ENCODE data around the gene STKLD1. TPM values are rescaled to one million over a fixed set of nuclear protein-coding genes. Genes with fewer than 3 reads are reported as not detected.

Gene STKLD1
- total and polyA plus RNA-seq, 2 donors (not counting 1 experiment from before 2014, with no cell fraction given) = 0.18 to 1.1 TPM

GRCh38 chr9:133439337-133439736 lies 63.2 kb downstream of the STKLD1 start:
- Histone ChIP-seq H3K79me2 (ENCODE audit: control insufficient read depth, insufficient read depth, low read length) (no peaks in the 10 kb centered on the region), H3K4me2 (replicated peaks; ENCODE audit: low read depth, low read length, poor library complexity, severe bottlenecking) (no peak overlapping the region), H2AFZ (ENCODE audit: insufficient read depth, low read depth, low read length, poor library complexity, severe bottlenecking) (no peak overlapping the region), H3K27ac (ENCODE audit: low read length in 2 of 2) (peak overlapping the region in 1 of 2 donors; percentile 93), H4K20me1 (ENCODE audit: control insufficient read depth, insufficient read depth, low read length, poor library complexity, severe bottlenecking) (no peaks in the 10 kb centered on the region), H3K27me3 (replicated peaks in 1 of 4; ENCODE audit: control extremely low read depth in 1 of 4, control insufficient read depth in 3 of 4, insufficient read depth in 4 of 4, low read length in 3 of 4) (peaks cover 0 to 5% (median 0%) of the 10 kb centered on the region in 4 experiments), H3K4me1 (ENCODE audit: control insufficient read depth in 2 of 2, insufficient read depth in 2 of 2, low read length in 2 of 2) (peaks cover 17 to 29% of the 10 kb centered on the region in 2 donors), H3K36me3 (replicated peaks in 1 of 2; ENCODE audit: control extremely low read depth in 1 of 2, control insufficient read depth in 1 of 2, extremely low read depth in 1 of 2, insufficient read depth in 2 of 2, low read length in 1 of 2) (no peaks in the 10 kb centered on the region), H3K9ac (ENCODE audit: low read length) (no peak overlapping the region), H3K9me3 (ENCODE audit: control extremely low read depth in 1 of 3, control insufficient read depth in 2 of 3, insufficient read depth in 1 of 3, low read length in 2 of 3) (peaks cover 0 to 9% (median 0%) of the 10 kb centered on the region in 3 donors), H3K4me3 (ENCODE audit: control extremely low read depth in 1 of 5, extremely low read depth in 1 of 5, insufficient read depth in 1 of 5, low read depth in 2 of 5, low read length in 4 of 5) (no peak overlapping the region)
- 93% methylated on average over 2 of the region's 4 CpGs for WGBS (ENCODE audit: insufficient coverage)
- Mint-ChIP-seq H3K4me1 (peaks cover 24% of the 10 kb centered on the region), H3K9me3 (ENCODE audit: insufficient read depth) (no peaks in the 10 kb centered on the region), H3K4me3 (no peak overlapping the region), H3K27ac (no peak overlapping the region), H3K27me3 (no peaks in the 10 kb centered on the region)
- TF ChIP-seq CTCF (IDR thresholded peaks at IDR 0.05) (no peak), EZH2 (IDR thresholded peaks at IDR 0.05; ENCODE audit: borderline replicate concordance, insufficient read depth, low read depth, low read length, poor library complexity, severe bottlenecking) (no peak)
- no peak for ATAC-seq (ENCODE audit: low read depth)
- intact Hi-C loops (cut with micrococcal nuclease) = no loop called here
- ChIA-PET CTCF (no interaction called here), POLR2A (interaction anchor here (0.8 kb wide), 1 partner anchor 18 kb away, joined by 3 read pairs; no protein-coding TSS in a partner anchor)
- no peak for DNase-seq

GRCh38 chr9:133440874-133441273 lies 64.7 kb downstream of the STKLD1 start:
- peak overlapping the region; percentile 97 for H3K27ac Mint-ChIP-seq
- CTCF ChIA-PET = interaction anchor here (1.0 kb wide), 1 partner anchor 13 kb away, joined by 3 read pairs; no protein-coding TSS in a partner anchor
- POLR2A ChIA-PET = no interaction called here
- Histone ChIP-seq H3K36me3 (replicated peaks in 1 of 2; ENCODE audit: control extremely low read depth in 1 of 2, control insufficient read depth in 1 of 2, extremely low read depth in 1 of 2, insufficient read depth in 2 of 2, low read length in 1 of 2) (no peaks in the 10 kb centered on the region), H3K4me1 (ENCODE audit: control insufficient read depth in 2 of 2, insufficient read depth in 2 of 2, low read length in 2 of 2) (peaks cover 17 to 29% of the 10 kb centered on the region in 2 donors), H3K9me3 (ENCODE audit: control extremely low read depth in 1 of 3, control insufficient read depth in 2 of 3, insufficient read depth in 1 of 3, low read length in 2 of 3) (peaks cover 0 to 9% (median 0%) of the 10 kb centered on the region in 3 donors), H3K79me2 (ENCODE audit: control insufficient read depth, insufficient read depth, low read length) (no peaks in the 10 kb centered on the region), H3K9ac (ENCODE audit: low read length) (peak overlapping the region; percentile 12), H4K20me1 (ENCODE audit: control insufficient read depth, insufficient read depth, low read length, poor library complexity, severe bottlenecking) (no peaks in the 10 kb centered on the region), H3K27me3 (replicated peaks in 1 of 4; ENCODE audit: control extremely low read depth in 1 of 4, control insufficient read depth in 3 of 4, insufficient read depth in 4 of 4, low read length in 3 of 4) (peaks cover 0 to 5% (median 0%) of the 10 kb centered on the region in 4 experiments), H3K4me2 (replicated peaks; ENCODE audit: low read depth, low read length, poor library complexity, severe bottlenecking) (peak overlapping the region; percentile 61), H3K4me3 (ENCODE audit: control extremely low read depth in 1 of 5, extremely low read depth in 1 of 5, insufficient read depth in 1 of 5, low read depth in 2 of 5, low read length in 4 of 5) (no peak overlapping the region), H3K27ac (ENCODE audit: low read length in 2 of 2) (peak overlapping the region; percentile 89 to 93), H2AFZ (ENCODE audit: insufficient read depth, low read depth, low read length, poor library complexity, severe bottlenecking) (peak overlapping the region; percentile 74)
- intact Hi-C loops (cut with micrococcal nuclease) = loop anchor here (1.0 kb wide), 1 partner anchor 19 kb away; no protein-coding TSS in a partner anchor
- H3K9me3 Mint-ChIP-seq (ENCODE audit: insufficient read depth) = no peaks in the 10 kb centered on the region
- no peaks in the 10 kb centered on the region for H3K27me3 Mint-ChIP-seq
- no peak for TF ChIP-seq CTCF (IDR thresholded peaks at IDR 0.05)
- no peak for TF ChIP-seq EZH2 (IDR thresholded peaks at IDR 0.05; ENCODE audit: borderline replicate concordance, insufficient read depth, low read depth, low read length, poor library complexity, severe bottlenecking)
- 28% methylated on average over 12 of the region's 12 CpGs for WGBS (ENCODE audit: insufficient coverage)
- DNase-seq (peak; percentile 91), ATAC-seq (ENCODE audit: low read depth) (peak; percentile 99)
- peak overlapping the region; percentile 34 for H3K4me3 Mint-ChIP-seq
- peaks cover 24% of the 10 kb centered on the region for H3K4me1 Mint-ChIP-seq
